ENCODE results near the gene ADAM12. TPM values are rescaled to one million over a fixed set of nuclear protein-coding genes. Genes with fewer than 3 reads are reported as not detected.
A peak's percentile ranks its signal among the peaks of the same experiment; 100 is the strongest.

The ADAM12 gene
- total RNA-seq, 1 donor from 2014 or later = 0.98 TPM

GRCh38 chr10:125984346-125984745, 403.9 kb downstream of the ADAM12 start:
- H3K36me3 ChIP-seq = no peaks in the 10 kb centered on the region
- no peak for TF ChIP-seq CTCF (IDR thresholded peaks at IDR 0.05)
- H3K4me1 ChIP-seq = no peaks in the 10 kb centered on the region
- no peak for DNase-seq
- no peak for ATAC-seq
- H3K4me3 ChIP-seq = no peak overlapping the region
- intact Hi-C loops (cut with DNase I) = loop anchor here (10.0 kb wide), 1 partner anchor 520 kb away; no protein-coding TSS in a partner anchor
- H3K27me3 ChIP-seq = no peaks in the 10 kb centered on the region
- no peak overlapping the region for H3K27ac ChIP-seq
- H3K9me3 ChIP-seq = no peaks in the 10 kb centered on the region

DNA sequence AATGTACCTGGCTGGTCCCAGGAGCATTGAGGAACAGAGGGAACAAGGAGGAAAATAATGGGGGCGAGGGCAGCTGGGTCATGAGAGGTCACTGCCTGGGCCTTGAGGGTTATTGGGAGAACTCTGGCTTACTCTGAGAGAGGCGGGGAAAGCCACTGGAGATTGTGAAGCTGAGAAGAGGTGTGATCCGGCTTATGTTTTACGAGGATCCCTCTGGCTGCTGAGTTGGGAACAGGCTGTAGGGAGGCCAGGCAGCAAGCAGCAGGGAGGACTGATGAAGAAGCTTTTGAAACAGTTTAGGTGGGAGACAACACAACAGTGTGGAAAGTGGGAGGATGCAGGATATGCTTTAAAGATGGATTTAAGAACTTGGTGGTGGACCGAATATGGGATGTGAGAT, 404.6 kb downstream of the ADAM12 start:
- DNase-seq = no peak
- Histone ChIP-seq H3K36me3 (no peaks in the 10 kb centered on the region), H3K9me3 (no peaks in the 10 kb centered on the region), H3K27me3 (no peaks in the 10 kb centered on the region), H3K27ac (no peak overlapping the region), H3K4me3 (no peak overlapping the region), H3K4me1 (no peaks in the 10 kb centered on the region)
- intact Hi-C loops (cut with DNase I) = loop anchor here (10.0 kb wide), 1 partner anchor 521 kb away; no protein-coding TSS in a partner anchor
- TF ChIP-seq CTCF (IDR thresholded peaks at IDR 0.05) = no peak
- no peak for ATAC-seq

GRCh38 chr10:125983161-125983560, 405.1 kb downstream of the ADAM12 start:
- no peaks in the 10 kb centered on the region for H3K4me1 ChIP-seq
- TF ChIP-seq CTCF (IDR thresholded peaks at IDR 0.05) = no peak
- H3K9me3 ChIP-seq = no peaks in the 10 kb centered on the region
- DNase-seq = no peak
- intact Hi-C loops (cut with DNase I) = loop anchor here (10.0 kb wide), 1 partner anchor 522 kb away; no protein-coding TSS in a partner anchor
- no peaks in the 10 kb centered on the region for H3K27me3 ChIP-seq
- ATAC-seq = no peak
- H3K4me3 ChIP-seq = no peak overlapping the region
- no peaks in the 10 kb centered on the region for H3K36me3 ChIP-seq
- H3K27ac ChIP-seq = no peak overlapping the region

- H3K9me3 ChIP-seq = no peaks in the 10 kb centered on the region
- H3K27me3 ChIP-seq = no peaks in the 10 kb centered on the region
- H3K4me1 ChIP-seq = no peaks in the 10 kb centered on the region
- no peak overlapping the region for H3K27ac ChIP-seq
- no peak for DNase-seq
- H3K36me3 ChIP-seq = no peaks in the 10 kb centered on the region
- no peak overlapping the region for H3K4me3 ChIP-seq
- intact Hi-C loops (cut with DNase I) = loop anchor here (10.0 kb wide), 1 partner anchor 522 kb away; no protein-coding TSS in a partner anchor
- peak; percentile 67 for TF ChIP-seq CTCF (IDR thresholded peaks at IDR 0.05)
- peak; percentile 75 for ATAC-seq
Observed at GRCh38 chr10:125982260-125982948, 405.9 kb downstream of the ADAM12 start.

DNA sequence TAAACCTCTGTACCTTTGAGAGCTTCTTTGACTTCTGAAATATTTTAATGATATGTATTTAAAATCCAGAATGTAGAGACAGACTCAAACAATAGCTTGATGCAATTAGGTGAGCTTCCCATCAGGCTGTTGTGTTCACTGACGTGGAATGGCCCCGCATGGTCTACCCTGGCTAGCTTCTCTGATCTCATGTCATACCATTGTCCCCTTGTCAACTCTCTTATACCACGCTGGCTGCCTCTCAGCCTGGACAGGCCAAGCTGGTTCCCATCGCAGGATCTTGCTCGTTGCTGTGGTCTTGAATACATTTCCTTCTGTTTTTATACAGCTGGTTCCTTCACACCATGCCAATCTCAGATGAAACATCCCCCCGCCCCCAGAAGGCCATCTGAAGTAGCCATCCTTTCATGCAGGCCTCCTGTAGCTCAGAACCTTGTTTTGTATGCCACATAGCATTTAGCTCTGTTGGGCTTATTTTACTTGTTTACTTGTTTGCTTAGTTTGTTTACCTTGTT, 407.7 kb downstream of the ADAM12 start:
- intact Hi-C loops (cut with DNase I) = loop anchor here (10.0 kb wide), 1 partner anchor 524 kb away; no protein-coding TSS in a partner anchor
- TF ChIP-seq CTCF (IDR thresholded peaks at IDR 0.05) = no peak
- ATAC-seq = no peak
- no peak for DNase-seq
- Histone ChIP-seq H3K4me3 (no peak overlapping the region), H3K9me3 (no peaks in the 10 kb centered on the region), H3K27ac (no peak overlapping the region), H3K36me3 (no peaks in the 10 kb centered on the region), H3K4me1 (no peaks in the 10 kb centered on the region), H3K27me3 (no peaks in the 10 kb centered on the region)

Data from upper lobe of right lung (tissue), 1 donor.